Dermis microvascular lymphatic vessel endothelial cell (primary cell): ENCODE data around the gene POLR2H. TPM values are rescaled to one million over a fixed set of nuclear protein-coding genes. Genes with fewer than 3 reads are reported as not detected.

Experiments
- DNase-seq, 2 donors: peaks; one replicate each; pipeline versions ENCODE4 v3.0.0 to v3.0.0-alpha.2; 2010; ENCODE audit warnings: low read depth in 2 of 2
- total RNA-seq: library from RNA; depleted of rRNA; stranded (reverse); fragments of >200 nt; gene quantifications from 2 replicates; pipeline ENCODE4 v1.2.1, GENCODE V29; 2014

Gene POLR2H
- total RNA-seq, 1 donor from 2014 or later, result 82.8 TPM

DNA sequence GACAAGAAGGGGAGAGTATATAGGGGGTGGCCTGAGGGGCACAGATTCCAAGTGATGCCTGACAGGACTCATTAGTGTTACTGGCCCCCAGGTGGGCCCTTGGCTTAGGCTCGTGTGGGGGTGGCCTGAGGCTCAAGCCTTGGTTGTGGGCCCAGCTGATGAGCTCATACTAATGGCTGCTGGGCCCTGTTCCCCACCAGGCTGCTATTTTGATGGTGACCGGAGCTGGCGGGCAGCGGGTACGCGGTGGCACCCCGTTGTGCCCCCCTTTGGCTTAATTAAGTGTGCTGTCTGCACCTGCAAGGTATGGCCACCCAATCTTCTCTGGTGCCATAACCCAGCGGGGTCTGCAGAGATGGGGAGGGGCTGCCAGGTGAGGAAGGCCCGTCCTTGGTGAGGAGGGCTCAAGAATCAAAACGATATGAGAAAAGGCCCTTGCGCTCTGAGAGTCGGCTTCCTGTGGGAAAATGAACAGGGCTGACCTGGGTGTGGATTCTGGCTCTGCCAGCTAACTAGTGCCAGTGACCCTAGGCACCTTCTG, 25.7 kb downstream of the POLR2H start:
- no peak for DNase-seq

DNA sequence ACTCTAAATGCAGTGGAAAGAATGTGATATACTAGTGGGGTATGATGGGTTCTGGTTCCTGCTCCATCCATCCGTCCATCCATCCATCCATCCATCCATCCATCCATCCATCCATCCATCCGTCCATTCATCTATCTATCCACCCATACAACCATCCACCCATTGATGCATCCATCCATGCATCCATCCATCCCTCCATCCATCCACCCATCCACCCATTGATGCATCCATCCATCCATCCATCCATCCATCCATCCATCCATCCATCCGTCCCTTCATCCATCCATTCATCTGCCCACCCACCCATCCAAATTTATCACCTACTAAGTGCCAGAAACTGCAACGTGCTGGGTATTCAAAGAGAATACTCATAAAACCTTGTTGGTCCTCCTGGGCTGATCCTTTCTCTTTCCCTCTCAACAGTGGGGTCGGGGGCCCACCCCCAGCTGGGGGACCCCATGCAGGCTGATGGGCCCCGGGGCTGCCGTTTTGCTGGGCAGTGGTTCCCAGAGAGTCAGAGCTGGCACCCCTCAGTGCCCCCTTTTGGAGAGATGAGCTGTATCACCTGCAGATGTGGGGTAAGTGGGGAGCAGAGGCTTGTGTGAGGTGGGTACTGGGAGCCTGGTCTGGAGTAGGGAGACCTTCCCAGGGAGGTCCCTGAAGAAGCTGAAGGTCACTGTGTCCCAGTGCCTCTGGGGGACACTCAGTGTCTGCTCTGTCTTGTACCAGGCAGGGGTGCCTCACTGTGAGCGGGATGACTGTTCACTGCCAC, 26.8 kb downstream of the POLR2H start:
- DNase-seq, result no peak

DNA sequence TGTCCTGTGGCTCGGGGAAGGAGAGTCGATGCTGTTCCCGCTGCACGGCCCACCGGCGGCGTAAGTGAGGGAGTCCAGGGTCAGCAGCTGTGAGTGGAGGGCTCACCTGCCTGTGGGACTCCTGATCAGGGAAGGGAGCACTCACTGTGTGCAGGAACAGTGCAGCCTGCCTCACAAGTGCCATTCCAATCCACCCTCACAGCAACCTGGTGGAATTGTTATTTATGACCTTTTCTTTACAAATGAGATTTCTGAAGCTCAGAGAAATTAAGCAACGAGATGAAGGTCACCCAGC, 27.4 kb downstream of the POLR2H start:
- no peak for DNase-seq

DNA sequence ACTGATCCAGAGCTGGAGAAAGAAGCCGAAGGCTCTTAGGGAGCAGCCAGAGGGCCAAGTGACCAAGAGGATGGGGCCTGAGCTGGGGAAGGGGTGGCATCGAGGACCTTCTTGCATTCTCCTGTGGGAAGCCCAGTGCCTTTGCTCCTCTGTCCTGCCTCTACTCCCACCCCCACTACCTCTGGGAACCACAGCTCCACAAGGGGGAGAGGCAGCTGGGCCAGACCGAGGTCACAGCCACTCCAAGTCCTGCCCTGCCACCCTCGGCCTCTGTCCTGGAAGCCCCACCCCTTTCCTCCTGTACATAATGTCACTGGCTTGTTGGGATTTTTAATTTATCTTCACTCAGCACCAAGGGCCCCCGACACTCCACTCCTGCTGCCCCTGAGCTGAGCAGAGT, 27.9 kb downstream of the POLR2H start:
- no peak for DNase-seq

DNA sequence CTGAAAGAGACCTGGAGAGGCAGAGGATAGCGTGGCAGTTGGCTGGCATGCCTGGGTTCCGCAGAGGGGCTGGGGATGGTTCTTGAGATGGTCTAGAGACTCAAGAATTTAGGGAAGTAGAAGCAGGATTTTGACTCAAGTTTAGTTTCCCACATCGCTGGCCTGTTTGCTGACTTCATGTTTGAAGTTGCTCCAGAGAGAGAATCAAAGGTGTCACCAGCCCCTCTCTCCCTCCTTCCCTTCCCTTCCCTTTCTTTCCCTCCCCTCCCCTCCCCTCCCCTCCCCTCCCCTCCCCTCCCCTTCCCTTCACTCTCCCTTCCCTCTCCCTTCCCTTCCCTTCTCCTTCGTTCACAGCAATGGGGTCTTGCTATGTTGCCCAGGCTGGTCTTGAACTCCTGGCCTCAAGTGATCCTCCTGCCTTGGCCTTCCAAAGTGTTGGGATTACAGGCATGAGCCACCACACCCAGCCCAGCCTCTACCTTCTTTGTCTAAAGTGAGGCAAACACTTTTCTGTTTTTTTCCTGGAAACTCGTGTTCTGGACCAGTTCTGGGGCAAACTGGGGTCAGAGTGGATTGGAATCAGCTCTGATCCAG, 28.5 kb downstream of the POLR2H start:
- no peak for DNase-seq

DNA sequence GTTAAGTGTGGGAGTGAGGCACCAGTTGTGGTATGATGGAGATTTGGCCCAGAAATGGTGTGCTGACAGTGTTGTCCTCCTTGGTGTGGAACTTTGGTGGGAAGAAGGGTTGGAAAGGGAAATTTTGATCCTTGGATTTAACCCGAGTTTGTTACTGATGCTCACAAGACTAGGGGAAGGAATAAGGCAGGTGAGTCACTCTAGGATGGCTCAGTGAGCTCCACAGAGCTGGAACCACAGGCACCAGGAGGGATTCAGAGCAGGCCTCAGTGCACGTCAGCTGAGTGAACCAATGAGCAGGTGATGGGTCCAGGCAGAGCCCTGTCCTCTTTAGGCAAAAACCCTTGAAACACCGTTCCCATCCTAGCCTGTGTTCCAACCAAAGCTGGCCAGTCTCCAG, 29.8 kb downstream of the POLR2H start:
- DNase-seq, result no peak

DNA sequence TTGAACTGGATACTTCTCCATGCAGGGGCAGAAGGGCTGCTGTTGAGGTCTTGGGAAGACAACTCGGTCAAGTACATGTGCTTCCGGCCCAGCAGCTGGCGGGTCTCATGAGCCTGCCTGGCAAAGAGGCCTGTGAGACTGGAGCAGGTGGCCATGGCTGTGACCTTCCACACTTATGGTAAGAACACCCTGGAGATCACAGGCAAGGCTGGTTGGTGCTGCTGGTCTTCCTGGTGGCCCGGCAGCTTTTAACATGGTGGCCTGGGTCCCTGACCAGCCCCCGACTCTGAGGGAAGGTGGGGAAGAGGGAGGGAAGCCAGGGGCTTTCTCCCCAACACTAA, 33.8 kb downstream of the POLR2H start:
- DNase-seq, result no peak

DNA sequence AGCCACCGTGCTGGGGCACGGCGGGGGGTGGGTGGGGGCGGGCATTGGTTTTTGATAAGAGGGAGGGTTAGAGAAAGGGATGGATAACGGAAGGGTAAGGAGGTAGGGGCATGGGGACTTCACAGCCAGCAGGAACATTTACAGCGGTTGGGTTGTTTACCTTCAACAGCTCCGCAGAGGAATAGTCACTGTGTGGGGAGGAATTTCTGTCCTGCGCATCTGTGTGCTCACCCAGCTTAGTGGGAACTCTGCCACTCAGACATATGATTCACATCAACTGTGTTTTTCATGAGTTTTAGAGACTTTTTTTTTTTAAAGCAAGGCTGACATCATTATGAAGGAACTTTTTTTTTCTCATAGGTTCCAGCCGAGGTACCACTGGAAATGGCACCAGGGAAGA, 37.9 kb downstream of the POLR2H start:
- DNase-seq, result peak in 1 of 2 donors; percentile 19

DNA sequence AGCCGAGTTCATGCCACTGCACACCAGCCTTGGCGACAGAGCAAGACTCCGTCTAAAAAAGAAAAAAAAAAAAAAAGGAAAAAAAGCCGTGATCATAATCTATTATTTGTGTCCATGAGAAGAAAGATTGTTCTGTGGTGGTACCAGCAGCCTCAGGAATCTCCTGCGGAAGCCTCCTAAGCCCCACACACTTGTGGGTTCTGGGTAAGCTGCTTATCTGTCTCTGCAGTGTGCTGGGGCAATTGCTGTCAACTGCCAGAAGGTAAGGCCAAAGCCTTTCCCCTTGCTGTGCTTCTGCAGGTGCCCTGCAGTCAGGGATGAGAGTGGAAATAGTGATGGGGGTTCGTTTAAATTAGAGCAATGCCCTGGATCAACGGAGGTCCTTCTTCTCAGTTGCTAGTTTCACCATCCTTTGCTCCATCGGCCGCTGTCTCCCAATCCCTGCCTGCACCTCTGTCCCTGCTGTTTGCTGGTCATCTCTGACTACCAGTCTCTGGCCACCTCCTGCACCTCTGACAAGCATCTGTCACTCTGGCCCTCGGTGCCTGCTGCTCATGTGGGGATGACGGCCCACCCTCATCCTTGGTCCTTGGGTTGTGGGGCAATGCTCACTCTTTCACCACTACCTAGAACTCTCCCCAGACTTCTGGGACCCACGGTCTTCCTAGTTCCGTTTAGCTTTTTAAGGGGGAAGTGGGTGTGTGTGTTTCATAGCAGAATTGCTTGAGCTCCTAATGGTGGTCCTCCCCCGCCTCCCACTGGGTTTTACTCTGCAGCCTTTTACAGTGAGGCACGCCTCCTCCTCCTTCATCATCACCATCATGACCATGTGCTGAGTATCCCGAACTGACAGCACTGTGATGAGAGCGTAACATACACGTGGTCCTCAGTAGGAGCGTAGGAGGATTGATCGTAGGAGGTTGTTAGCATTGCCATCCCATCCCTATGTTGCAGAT, 43.8 kb downstream of the POLR2H start:
- no peak for DNase-seq

DNA sequence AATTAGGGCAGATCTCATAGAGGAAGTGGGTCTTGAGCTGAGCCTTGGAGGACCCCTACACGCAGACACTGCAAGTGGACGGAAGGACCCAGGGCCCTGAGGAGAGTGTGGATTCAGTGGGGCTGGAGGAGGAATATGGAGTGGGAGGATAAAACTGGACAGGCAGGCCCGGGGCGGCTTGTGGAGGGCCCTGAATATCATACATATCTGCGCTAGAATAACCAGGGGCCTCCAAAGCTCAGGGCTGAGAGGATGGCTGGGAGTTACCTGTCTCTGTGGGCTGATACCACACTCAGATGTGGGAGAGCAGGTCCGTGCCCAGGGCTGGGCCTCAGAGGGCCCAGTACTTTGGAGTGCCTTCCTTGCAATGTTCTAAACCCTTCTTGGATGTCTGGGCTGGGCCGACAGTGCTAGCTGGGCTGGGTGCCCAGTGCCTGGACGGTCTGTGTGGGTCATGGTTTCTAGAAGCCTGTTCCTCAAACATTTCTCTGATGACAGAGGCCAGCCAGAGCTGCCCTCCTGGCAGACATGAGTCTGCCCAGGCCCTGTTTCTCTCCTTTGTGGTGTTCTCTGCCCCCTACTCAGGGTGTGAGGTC, 47.9 kb downstream of the POLR2H start:
- DNase-seq, result no peak

DNA sequence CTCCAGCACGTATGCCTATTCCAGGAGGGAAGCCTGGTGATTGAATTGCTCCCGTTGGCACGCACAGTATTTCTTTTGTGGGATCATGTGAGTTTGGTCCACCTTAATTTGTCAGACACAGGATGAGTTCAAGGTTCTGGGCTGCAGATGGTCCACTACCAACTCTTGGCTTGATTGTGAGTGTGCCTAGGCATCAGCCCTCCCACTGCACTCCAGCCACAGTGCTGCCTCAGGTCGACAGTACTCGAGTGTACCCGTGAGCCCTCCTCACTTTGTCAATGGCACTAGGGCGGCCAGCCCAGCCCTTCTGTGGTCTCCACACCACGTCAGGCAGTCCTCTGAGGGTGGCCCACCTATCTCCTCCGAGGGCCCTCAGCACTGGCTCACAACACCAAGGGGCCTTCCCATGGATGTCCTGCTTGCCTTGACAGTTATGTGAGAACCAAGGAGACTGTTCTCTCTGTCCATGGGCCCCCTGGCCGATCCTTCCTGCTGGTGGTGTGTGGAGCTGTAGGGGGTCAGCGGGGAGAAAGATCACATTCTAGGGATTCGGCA, 48.5 kb downstream of the POLR2H start:
- DNase-seq, result no peak

DNA sequence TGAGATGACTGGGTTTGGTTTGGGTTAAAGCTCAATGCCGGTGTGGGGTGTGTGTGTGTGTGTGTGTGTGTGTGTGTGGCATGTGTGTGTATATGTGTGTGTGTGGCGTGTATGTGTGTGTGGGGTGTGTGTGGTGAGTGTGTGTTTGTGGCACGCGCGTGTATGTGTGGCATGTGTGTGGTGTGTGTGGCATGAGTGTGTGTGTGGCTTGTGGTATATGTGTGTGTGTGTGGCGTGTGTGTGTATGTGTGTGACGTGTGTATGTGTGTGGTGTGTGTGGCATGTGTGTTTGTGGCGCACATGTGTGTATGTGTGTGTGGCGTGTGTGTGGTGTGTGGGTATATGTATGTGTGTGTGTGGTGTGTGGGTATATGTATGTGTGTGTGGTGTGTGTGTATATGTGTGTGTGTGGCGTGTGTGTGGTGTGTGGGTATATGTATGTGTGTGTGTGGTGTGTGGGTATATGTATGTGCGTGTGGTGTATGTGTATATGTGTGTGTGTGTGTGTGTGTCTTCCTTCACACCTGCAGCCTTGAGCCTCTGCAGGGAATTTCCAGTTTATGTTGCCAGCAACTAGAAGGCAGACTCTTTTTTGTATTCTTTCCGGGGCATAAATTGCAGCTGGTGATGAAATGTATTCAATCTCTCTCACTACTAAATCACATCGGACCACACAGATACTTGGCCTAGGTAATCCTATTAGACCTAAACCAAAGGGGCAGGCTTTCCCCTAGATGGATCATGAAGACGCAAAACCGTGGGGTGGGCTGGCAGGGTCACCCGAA, 53.1 kb downstream of the POLR2H start:
- no peak for DNase-seq

DNA sequence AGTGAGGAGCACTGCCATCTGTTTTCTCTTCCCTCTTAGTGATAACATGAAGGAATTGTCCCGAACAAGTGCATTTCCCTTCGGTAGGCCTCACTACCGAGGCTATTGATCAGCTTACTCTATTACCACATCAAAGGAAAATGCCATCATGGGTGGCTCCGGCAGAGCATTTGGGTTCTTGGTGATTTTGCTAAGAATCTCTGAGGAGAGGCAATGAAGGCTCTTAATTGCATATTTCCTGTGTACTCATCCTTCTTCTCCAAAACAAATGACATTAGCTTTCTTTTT, 53.6 kb downstream of the POLR2H start:
- no peak for DNase-seq

DNA sequence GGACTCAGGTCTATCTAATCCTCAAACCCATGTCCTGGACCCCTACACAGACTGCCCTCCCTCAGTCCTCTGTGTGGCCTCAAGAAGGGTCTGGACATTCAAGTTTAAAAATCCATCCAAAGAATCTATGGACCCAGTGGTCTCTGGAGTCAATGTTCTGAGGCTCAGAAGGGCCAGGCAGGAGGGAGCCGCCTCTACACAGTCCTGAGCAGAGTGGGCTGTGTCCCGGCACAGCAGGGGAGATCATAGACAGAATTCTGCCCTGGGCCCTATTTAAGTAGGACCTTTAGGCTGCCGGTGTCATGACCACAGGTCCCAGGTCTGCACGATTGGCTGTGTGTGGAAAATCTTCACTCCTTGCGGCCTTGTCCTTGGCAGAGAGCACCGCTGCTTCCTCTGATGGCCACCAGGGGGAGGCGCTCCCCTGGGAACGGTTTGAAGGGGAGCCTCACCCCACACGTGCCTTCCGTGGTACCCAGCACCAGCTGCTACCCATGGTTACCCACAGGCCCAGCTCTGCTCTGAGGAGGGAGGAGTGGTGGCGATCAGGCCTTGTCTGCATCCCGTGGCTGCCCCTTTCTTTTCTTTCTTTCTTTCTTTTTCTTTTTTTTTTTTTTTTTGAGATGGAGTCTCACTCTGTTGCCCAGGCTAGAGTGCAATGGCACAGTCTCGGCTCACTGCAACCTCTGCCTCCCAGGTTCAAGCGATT, 56.3 kb downstream of the POLR2H start:
- peak; percentile 48 to 67 for DNase-seq

Other genes starting within 250 kb of the POLR2H start
- gene EIF2B5, start 226.4 kb upstream of the POLR2H start, total RNA-seq, result 31.5 and 38.3 TPM in 2 replicates
- gene DVL3, start 206.3 kb upstream of the POLR2H start, total RNA-seq, result 13.9 and 28.1 TPM in 2 replicates
- 379 and 607 TPM in 2 replicates for gene AP2M1, start 186.9 kb upstream of the POLR2H start, total RNA-seq
- 45.7 and 73.1 TPM in 2 replicates for gene ABCF3, start 175.5 kb upstream of the POLR2H start, total RNA-seq
- gene VWA5B2, start 132.1 kb upstream of the POLR2H start, total RNA-seq, result not detected in 2 replicates
- 20.5 and 25.0 TPM in 2 replicates for gene ALG3, start 112.7 kb upstream of the POLR2H start, total RNA-seq
- 3.5 and 4.7 TPM in 2 replicates for gene EEF1AKMT4, start 112.0 kb upstream of the POLR2H start, total RNA-seq
- not detected in 2 replicates for gene CAMK2N2, start 100.2 kb upstream of the POLR2H start, total RNA-seq
- gene ECE2, start 85.7 kb upstream of the POLR2H start, total RNA-seq, result not detected in 2 replicates
- 428 and 463 TPM in 2 replicates for gene PSMD2, start 62.5 kb upstream of the POLR2H start, total RNA-seq
- gene EIF4G1, start 47.1 kb upstream of the POLR2H start, total RNA-seq, result 212 and 278 TPM in 2 replicates
- 25.2 and 43.9 TPM in 2 replicates for gene FAM131A, start 24.1 kb upstream of the POLR2H start, total RNA-seq
- 2.1 and 2.3 TPM in 2 replicates for gene CLCN2, start 105 bp upstream of the POLR2H start, total RNA-seq
- under 0.01 TPM in 2 replicates for gene THPO, start 16.5 kb downstream of the POLR2H start, total RNA-seq
- 0.63 and 0.77 TPM in 2 replicates for gene CHRD, start 18.3 kb downstream of the POLR2H start, total RNA-seq
- gene EPHB3, start 200.1 kb downstream of the POLR2H start, total RNA-seq, result 0.13 and 0.25 TPM in 2 replicates